ENCODE data around the gene ITIH3.

GRCh38 chr3:52857864-52858263 is 63.3 kb downstream of the ITIH3 start:
- TF ChIP-seq CTCF (conservative IDR thresholded peaks at IDR 0.05; ENCODE audit: low read depth, low read length): no peak
- TF ChIP-seq EZH2 (IDR thresholded peaks at IDR 0.05; ENCODE audit: borderline replicate concordance, low read depth, low read length, poor library complexity, severe bottlenecking): no peak

Data from A673 (cell line).